NCI-H510A (cell line): ENCODE results near the gene CXorf49B.

ENCODE experiments used
- DNase-seq: peaks from one replicate; lab custom pipeline; 2025; lab: John Stamatoyannopoulos, UW

Gene CXorf49B

GRCh38 chrX:71815906-71816156 is 52.7 kb downstream of the CXorf49B start:
- no peak for DNase-seq
